Endothelial cell of umbilical vein (primary cell): ENCODE results near the gene PIK3C3.

Experiments
- CTCF ChIP-seq, 2 donors: IDR thresholded peaks; 1 replicate in 1 of 2; 2 replicates in 1 of 2; pipeline ENCODE4 v1.5.1; 2011; ENCODE audit warnings: low read length in 2 of 2, mild to moderate bottlenecking in 2 of 2, moderate library complexity in 2 of 2, control low read depth in 1 of 2, inconsistent platforms in 1 of 2, low read depth in 1 of 2; ENCODE audit not compliant: insufficient read depth in 1 of 2; ENCODE audit errors: extremely low read depth in 1 of 2
- EZH2 ChIP-seq: IDR thresholded peaks from 2 replicates; pipeline ENCODE4 v1.6.1; 2012; ENCODE audit warnings: borderline replicate concordance, low read depth, mild to moderate bottlenecking, moderate library complexity, low read length, inconsistent platforms; ENCODE audit not compliant: severe bottlenecking
- FOS ChIP-seq: IDR thresholded peaks from 2 replicates; pipeline ENCODE4 v1.6.1; 2011; ENCODE audit warnings: mild to moderate bottlenecking, low read length, moderate library complexity, borderline replicate concordance; ENCODE audit not compliant: insufficient read depth
- GATA2 ChIP-seq: IDR thresholded peaks from 2 replicates; pipeline ENCODE4 v1.7.0; 2011; ENCODE audit warnings: low read depth, mild to moderate bottlenecking, moderate library complexity, mixed read lengths, low read length; ENCODE audit not compliant: insufficient read length, insufficient read depth
- JUN ChIP-seq: IDR thresholded peaks from 2 replicates; pipeline ENCODE4 v1.6.1; 2011; ENCODE audit warnings: borderline replicate concordance, low read depth; ENCODE audit not compliant: insufficient read length, insufficient read depth
- MYC ChIP-seq: IDR thresholded peaks from one replicate; pipeline ENCODE4 v1.6.1; 2011; ENCODE audit warnings: mild to moderate bottlenecking, low read depth, low read length
- POLR2A ChIP-seq: IDR thresholded peaks from 2 replicates; pipeline ENCODE4 v1.6.1; 2012; ENCODE audit warnings: low read depth, mild to moderate bottlenecking, control low read depth, low read length
- POLR2AphosphoS5 ChIP-seq: IDR thresholded peaks from 2 replicates; pipeline ENCODE4 v1.6.1; 2012; ENCODE audit warnings: low read depth, mild to moderate bottlenecking, control low read depth, low read length, moderate library complexity; ENCODE audit not compliant: insufficient read depth
- TF ChIP-seq, protein P1 (sequence below): IDR thresholded peaks from 2 replicates; pipeline ENCODE4 v1.6.1; 2011; ENCODE audit not compliant: insufficient read depth, insufficient read length

GRCh38 chr18:41985914-41986313, 30.9 kb downstream of the PIK3C3 start:
- no peak for TF ChIP-seq CTCF (IDR thresholded peaks at IDR 0.05; ENCODE audit: extremely low read depth in 1 of 2, insufficient read depth in 1 of 2, low read depth in 1 of 2, low read length in 2 of 2)
- TF ChIP-seq MYC, result no peak
- TF ChIP-seq POLR2A, result no peak
- no peak for TF ChIP-seq EZH2
- TF ChIP-seq POLR2AphosphoS5, result no peak
- TF ChIP-seq, protein P1, sequence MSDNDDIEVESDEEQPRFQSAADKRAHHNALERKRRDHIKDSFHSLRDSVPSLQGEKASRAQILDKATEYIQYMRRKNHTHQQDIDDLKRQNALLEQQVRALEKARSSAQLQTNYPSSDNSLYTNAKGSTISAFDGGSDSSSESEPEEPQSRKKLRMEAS, result no peak
- no peak for TF ChIP-seq JUN
- no peak for TF ChIP-seq FOS
- TF ChIP-seq GATA2, result no peak
